Effector CD8-positive, alpha-beta T cell (primary cell): Measurements from ENCODE around the gene RASAL2.

Experiments
- DNase-seq: peaks from one replicate; lab custom pipeline; 2025; lab: John Stamatoyannopoulos, UW
- total RNA-seq, 4 experiments: gene quantifications; one replicate each; lab custom pipeline; 2026; lab: John Stamatoyannopoulos, UW

Gene RASAL2
- total RNA-seq, result 0 to 2.4 (median 0.30) reads per million in 4 experiments

GRCh38 chr1:178093951-178094738 is at the start of gene RASAL2:
TSS of gene RASAL2 (plus strand) at chr1:178094104. CDS start at chr1:178094493, 389 bp downstream.
- DNase-seq, result no peak

GRCh38 chr1:178046591-178047270 is 47.2 kb upstream of the RASAL2 start:
- DNase-seq, result no peak

DNA sequence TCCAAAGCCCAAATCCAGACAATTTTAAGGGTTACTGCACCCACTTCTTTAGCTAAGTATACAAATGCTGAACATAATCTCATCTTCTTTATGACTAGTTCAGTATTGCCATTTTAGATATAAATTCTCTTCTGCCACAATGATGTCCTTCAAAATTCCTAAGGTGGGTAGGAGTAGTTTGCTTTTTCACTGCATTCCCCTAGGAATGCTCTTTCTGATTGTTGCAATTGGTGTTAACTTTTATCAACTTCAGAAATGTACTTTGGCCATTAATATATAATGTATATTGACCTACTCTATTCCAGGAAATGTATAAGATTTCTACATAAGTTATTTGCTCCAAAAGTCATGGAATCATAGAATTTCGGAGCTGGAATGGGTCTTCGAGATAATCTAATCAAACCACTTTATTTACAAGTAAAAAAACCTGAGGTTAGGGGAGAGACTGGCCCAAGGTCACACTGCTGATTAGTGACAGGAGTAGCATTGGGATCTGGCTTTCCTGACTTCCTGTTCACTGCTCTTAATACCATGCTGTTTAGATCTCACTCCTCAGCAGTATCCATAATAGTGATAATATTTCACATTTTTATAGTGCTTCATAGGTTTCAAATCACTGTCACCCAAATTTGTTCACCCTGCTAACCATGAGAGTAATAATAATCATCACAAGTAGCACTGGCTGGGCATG is 46.4 kb upstream of the RASAL2 start:
- DNase-seq, result no peak

DNA sequence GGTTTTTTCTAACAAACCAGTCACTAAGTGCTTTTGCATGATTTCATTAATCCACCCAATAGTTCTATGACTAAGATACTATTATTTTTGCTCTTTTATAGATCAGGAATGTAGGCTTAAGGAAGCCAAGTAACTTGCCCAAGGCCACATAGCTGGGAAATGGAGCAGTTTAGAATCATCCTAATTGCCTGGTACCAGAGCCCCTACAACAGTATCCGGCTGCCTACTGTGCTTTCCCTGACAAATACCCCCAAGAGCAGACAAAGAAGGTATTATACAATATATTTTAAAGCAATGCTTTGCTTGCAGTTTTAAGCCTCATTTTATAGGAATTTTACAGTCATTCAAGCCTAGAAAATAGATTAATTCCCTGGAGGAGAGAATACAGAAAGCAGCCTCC is 45.5 kb upstream of the RASAL2 start:
- no peak for DNase-seq

- DNase-seq, result no peak
Observed at GRCh38 chr1:178048883-178049282, 45.0 kb upstream of the RASAL2 start.

GRCh38 chr1:178050084-178050483 is 43.8 kb upstream of the RASAL2 start:
- DNase-seq, result no peak

GRCh38 chr1:178051071-178051470 is 42.8 kb upstream of the RASAL2 start:
- DNase-seq, result no peak

DNA sequence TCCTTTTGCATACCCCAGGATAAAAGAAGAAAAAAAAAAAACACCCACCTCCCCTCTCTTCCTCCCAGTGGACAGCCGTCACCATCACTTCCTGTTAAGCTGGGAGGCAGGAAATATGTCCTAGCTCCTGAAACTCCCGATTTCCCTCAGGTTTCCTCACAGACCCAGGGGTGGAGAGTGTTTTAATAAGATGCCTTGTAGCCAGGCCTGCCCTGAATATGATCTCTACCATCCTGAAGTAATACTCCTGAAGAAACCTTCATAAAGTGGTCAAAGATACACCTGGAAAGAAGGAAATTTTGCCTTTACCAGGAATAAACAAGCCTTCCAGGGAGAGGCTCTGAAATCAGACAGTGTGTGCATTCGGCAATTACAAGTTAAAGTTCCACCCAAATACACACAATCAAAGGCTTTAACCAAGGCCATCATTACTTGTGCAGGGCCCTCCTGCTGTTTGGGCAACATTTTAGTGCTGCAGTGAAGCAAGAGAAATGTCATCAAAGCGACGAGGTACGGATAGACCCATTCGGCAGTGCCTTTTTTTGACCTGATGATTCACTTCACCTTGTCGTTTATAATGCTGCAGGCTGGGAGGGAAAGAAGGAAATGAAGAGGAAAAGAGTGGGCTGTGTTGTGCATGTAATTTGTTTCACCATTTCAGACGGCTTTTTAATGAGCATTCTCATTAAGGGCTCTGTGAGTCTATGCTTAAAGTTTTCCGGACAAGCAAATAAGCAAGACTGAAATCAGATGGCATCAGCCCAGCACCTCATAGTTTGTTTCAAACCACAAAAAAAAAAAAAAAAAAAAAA is 41.0 kb upstream of the RASAL2 start:
- DNase-seq, result no peak

DNA sequence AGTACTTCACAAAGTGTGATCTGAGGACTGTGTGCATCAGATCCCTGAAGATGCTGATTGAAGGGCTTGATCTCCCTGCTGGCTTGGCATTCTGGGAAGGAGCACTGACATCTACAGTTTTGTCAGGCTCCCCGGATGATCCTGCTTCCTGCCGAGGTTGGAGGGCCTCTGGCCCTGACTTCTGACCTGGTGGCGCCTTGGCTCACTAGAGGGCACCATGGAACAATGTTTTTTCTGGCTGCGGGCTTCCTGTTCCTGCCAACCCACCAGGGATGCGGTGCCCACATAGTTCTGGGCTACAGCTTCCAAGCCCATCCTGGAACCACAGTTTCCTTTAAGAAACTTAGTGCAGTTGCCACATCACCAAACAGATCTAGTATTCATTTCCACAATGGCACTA is 38.8 kb upstream of the RASAL2 start:
- DNase-seq, result no peak

- no peak for DNase-seq
Observed at GRCh38 chr1:178055779-178056471, 38.0 kb upstream of the RASAL2 start.

DNA sequence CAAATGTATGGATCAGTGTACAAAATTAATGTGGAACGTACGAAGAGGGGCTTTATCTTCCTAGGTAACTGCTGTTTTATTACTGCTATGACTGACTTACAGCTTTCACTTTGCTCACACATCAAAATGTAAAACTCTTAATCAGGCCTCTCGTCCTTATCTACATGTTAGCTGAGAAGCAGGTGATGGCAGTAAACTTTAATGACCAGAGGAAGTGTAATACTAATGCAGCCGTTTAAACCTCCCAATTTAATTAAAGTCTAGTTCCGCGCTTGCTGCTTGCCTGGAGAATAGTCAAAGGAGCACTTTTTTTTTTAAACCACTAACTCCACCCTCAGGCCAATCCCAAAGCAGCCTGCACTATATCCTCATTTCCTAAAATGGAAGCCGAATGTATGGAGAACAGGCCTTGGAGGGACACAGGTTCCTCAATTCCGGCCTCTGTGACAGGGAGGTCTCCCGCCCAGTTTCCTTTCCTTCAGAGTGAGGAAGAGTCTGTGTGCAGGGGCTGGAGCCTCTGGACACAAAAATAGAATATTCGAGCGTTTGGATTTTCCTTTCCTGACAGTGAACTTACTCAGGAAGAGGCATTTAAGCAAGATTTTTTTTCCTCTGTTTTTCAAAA is 36.7 kb upstream of the RASAL2 start:
- no peak for DNase-seq

GRCh38 chr1:178057912-178058534 is 35.9 kb upstream of the RASAL2 start:
- DNase-seq, result no peak

- no peak for DNase-seq
Observed at GRCh38 chr1:178060789-178061556, 32.9 kb upstream of the RASAL2 start.

- DNase-seq, result no peak
Observed at GRCh38 chr1:178061620-178062019, 32.3 kb upstream of the RASAL2 start.

- DNase-seq, result no peak
Observed at GRCh38 chr1:178064191-178064821, 29.6 kb upstream of the RASAL2 start.

DNA sequence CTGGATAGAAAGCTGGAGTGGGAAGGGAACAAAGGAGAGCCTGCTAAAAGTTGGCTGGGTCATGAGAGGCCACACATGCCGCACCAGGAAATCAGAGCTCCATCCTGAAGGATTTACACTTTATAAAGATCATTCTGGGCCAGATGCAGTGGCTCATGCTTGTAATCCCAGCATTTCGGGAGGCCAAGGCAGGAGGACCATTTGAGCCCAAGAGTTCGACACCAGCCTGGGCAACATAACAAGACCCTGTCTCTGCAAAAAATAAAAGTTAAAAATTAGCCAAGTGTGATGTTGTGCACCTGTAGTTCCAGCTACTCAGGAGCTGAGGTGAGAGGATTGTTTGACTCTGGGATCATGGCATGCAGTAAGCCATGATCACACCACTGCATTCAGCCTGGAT is 28.7 kb upstream of the RASAL2 start:
- no peak for DNase-seq

- no peak for DNase-seq
Observed at GRCh38 chr1:178066296-178066907, 27.5 kb upstream of the RASAL2 start.

GRCh38 chr1:178066908-178067614 is 26.8 kb upstream of the RASAL2 start:
- DNase-seq, result no peak
